Peyer's patch (tissue), 4 donors: ENCODE measurements around the gene PRSS36.
A peak's percentile ranks its signal among the peaks of the same experiment; 100 is the strongest.

Experiments
- POLR2A ChIP-seq, 2 donors: fragments of 450-650 bp; IDR thresholded peaks; one replicate each; pipeline ENCODE4 v1.5.1; 2017; ENCODE audit warnings: antibody characterized with exemption in 2 of 2, mild to moderate bottlenecking in 2 of 2, moderate library complexity in 2 of 2
- TF ChIP-seq, protein P1 (sequence below), 6 experiments: fragments of 450-650 bp in 4 of 6; fragments of 200-600 bp in 2 of 6; sonication (generic) in 1 of 6; IDR thresholded peaks; one replicate each; pipeline ENCODE4 v1.5.1; 2017 to 2019; ENCODE audit warnings: antibody characterized with exemption in 6 of 6, mild to moderate bottlenecking in 3 of 6, moderate library complexity in 1 of 6

DNA sequence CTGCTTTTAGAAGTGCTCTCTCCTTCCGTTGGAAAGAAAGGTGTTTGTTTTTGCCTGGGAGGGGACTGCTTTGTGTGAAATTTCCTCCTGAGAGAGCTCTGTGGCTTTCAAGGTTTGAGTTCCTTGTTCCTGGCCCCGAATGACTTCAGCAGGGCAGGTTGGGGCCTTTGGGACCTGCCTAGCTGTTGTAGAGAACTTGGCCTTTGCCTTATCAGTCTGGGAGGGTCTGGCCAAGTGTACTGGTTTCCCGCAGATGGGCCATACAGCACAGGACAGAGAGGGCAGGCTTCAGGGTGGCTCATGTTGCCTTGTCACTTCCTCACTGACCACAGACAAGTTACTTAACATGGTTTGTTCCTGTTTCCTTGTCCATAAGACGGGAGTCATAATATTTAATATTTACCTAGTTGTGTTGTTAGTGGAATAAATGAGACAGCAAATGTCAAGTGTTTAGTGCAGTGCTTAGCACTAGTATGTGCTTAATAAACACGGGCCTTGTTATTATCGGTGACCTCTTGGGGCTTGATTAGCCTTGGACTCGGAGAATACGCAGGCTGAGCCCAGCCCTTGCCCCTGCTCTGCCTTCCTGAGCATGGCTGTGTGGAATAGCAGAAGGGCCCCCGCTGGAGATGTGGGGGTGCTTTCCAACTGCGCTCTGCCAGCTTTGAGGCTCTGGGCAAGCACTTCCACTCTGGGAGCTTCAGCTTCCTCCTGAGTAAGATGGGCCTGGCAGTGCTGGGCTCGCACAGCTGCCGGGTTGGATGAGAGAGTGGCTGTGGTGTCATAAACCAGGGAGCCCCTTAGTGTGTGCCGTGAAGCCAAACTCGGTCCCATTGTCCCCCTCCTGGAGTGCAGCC, 20.9 kb downstream of the PRSS36 start:
- TF ChIP-seq POLR2A (IDR thresholded peaks at IDR 0.05), result peak; percentile 60 to 84
- TF ChIP-seq, protein P1, sequence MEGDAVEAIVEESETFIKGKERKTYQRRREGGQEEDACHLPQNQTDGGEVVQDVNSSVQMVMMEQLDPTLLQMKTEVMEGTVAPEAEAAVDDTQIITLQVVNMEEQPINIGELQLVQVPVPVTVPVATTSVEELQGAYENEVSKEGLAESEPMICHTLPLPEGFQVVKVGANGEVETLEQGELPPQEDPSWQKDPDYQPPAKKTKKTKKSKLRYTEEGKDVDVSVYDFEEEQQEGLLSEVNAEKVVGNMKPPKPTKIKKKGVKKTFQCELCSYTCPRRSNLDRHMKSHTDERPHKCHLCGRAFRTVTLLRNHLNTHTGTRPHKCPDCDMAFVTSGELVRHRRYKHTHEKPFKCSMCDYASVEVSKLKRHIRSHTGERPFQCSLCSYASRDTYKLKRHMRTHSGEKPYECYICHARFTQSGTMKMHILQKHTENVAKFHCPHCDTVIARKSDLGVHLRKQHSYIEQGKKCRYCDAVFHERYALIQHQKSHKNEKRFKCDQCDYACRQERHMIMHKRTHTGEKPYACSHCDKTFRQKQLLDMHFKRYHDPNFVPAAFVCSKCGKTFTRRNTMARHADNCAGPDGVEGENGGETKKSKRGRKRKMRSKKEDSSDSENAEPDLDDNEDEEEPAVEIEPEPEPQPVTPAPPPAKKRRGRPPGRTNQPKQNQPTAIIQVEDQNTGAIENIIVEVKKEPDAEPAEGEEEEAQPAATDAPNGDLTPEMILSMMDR (IDR thresholded peaks at IDR 0.05), result no peak
